ENCODE results near the gene HP.

Gene HP

GRCh38 chr16:72025404-72026114 lies 28.7 kb upstream of the HP start:
- H3K4me3 ChIP-seq (ENCODE audit: low read length), result no peak overlapping the region
- no peak for DNase-seq (ENCODE audit: low read depth)
- no peak for TF ChIP-seq CTCF (conservative IDR thresholded peaks at IDR 0.05; ENCODE audit: low read depth, low read length)

- no peak for DNase-seq (ENCODE audit: low read depth)
- TF ChIP-seq CTCF (conservative IDR thresholded peaks at IDR 0.05; ENCODE audit: low read depth, low read length), result no peak
- no peak overlapping the region for H3K4me3 ChIP-seq (ENCODE audit: low read length)
Measured at GRCh38 chr16:72027669-72028378, 26.5 kb upstream of the HP start.

- H3K4me3 ChIP-seq (ENCODE audit: low read length), result no peak overlapping the region
- TF ChIP-seq CTCF (conservative IDR thresholded peaks at IDR 0.05; ENCODE audit: low read depth, low read length), result no peak
- DNase-seq (ENCODE audit: low read depth), result no peak
Measured at GRCh38 chr16:72029567-72030271, 24.6 kb upstream of the HP start.

GRCh38 chr16:72033437-72033836 lies 20.9 kb upstream of the HP start:
- H3K4me3 ChIP-seq (ENCODE audit: low read length), result no peak overlapping the region
- no peak for DNase-seq (ENCODE audit: low read depth)
- TF ChIP-seq CTCF (conservative IDR thresholded peaks at IDR 0.05; ENCODE audit: low read depth, low read length), result no peak

GRCh38 chr16:72036098-72036497 lies 18.2 kb upstream of the HP start:
- no peak overlapping the region for H3K4me3 ChIP-seq (ENCODE audit: low read length)
- DNase-seq (ENCODE audit: low read depth), result no peak
- no peak for TF ChIP-seq CTCF (conservative IDR thresholded peaks at IDR 0.05; ENCODE audit: low read depth, low read length)

GRCh38 chr16:72042157-72042660 lies 12.1 kb upstream of the HP start:
- no peak for DNase-seq (ENCODE audit: low read depth)
- H3K4me3 ChIP-seq (ENCODE audit: low read length), result no peak overlapping the region
- TF ChIP-seq CTCF (conservative IDR thresholded peaks at IDR 0.05; ENCODE audit: low read depth, low read length), result no peak
